ENCODE measurements around the gene BMP5. TPM values are rescaled to one million over a fixed set of nuclear protein-coding genes. Genes with fewer than 3 reads are reported as not detected.

BMP5 gene
- total and polyA plus RNA-seq, 2 donors (not counting 3 experiments of a cell fraction or from before 2014, with no cell fraction given) = not detected

- Histone ChIP-seq H4K20me1 (replicated peaks; ENCODE audit: control insufficient read depth, extremely low read depth, insufficient read depth, low read length) (no peaks in the 10 kb centered on the region), H3K4me3 (replicated peaks in 1 of 3; ENCODE audit: insufficient read depth in 1 of 3, low read depth in 1 of 3, low read length in 3 of 3) (no peak overlapping the region), H3K9ac (replicated peaks; ENCODE audit: extremely low read depth, insufficient read depth, low read length) (no peak overlapping the region), H3K79me2 (ENCODE audit: control insufficient read depth, insufficient read depth, low read length) (no peaks in the 10 kb centered on the region), H3K9me3 (replicated peaks; ENCODE audit: control insufficient read depth, insufficient read depth, low read length) (no peaks in the 10 kb centered on the region), H2AFZ (ENCODE audit: low read depth, low read length) (no peak overlapping the region), H3K27me3 (ENCODE audit: control insufficient read depth in 2 of 2, insufficient read depth in 2 of 2, low read length in 2 of 2) (no peaks in the 10 kb centered on the region), H3K4me2 (ENCODE audit: insufficient read depth, low read length) (no peak overlapping the region), H3K27ac (ENCODE audit: insufficient read depth, low read depth, low read length) (no peak overlapping the region), H3K36me3 (ENCODE audit: control insufficient read depth in 2 of 2, extremely low read depth in 1 of 2, insufficient read depth in 2 of 2, low read length in 2 of 2) (no peaks in the 10 kb centered on the region), H3K4me1 (ENCODE audit: control insufficient read depth, extremely low read depth, insufficient read depth, low read length) (no peaks in the 10 kb centered on the region), H3K9me1 (replicated peaks; ENCODE audit: control insufficient read depth, extremely low read depth, insufficient read depth, low read length) (no peaks in the 10 kb centered on the region)
- ChIA-PET CTCF (no interaction called here), POLR2A (no interaction called here)
- no TSS peak for BruUV-seq (replicated peaks)
- TF ChIP-seq POLR2AphosphoS5 (IDR thresholded peaks at IDR 0.05; ENCODE audit: insufficient read depth, low read depth, low read length) = no peak
- dilution Hi-C loops (cut with MboI; ENCODE audit: extremely low pct_ligation_motif_present, low sequenced_read_pairs) (no loop called here), intact Hi-C loops (cut with micrococcal nuclease) (no loop called here)
- no peak for DNase-seq (ENCODE audit: low read depth, low spot score)
- no peak for FAIRE-seq
These were observed 38.9 kb downstream of the BMP5 start for GRCh38 chr6:55836481-55836880.

DNA sequence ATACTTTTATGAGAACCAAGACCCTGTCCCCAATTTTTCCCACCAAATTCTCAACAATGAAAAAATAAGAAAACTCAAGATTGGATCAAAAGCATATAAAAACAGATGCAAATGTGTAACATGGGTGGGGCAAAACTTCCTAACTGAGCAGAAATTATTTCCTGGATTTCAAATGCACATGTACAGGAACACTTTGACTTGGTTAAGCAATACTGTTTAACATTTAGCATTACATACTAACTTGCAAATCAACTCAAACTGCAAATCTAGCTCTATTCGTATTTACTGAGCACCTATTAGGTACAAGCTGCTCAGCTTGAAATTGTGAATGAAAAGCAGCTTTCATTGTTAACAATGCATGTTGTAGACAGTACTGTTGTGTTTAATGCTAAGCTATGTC is 40.2 kb downstream of the BMP5 start:
- Histone ChIP-seq H3K4me1 (ENCODE audit: control insufficient read depth, extremely low read depth, insufficient read depth, low read length) (no peaks in the 10 kb centered on the region), H3K79me2 (ENCODE audit: control insufficient read depth, insufficient read depth, low read length) (no peaks in the 10 kb centered on the region), H3K4me2 (ENCODE audit: insufficient read depth, low read length) (no peak overlapping the region), H3K36me3 (ENCODE audit: control insufficient read depth in 2 of 2, extremely low read depth in 1 of 2, insufficient read depth in 2 of 2, low read length in 2 of 2) (no peaks in the 10 kb centered on the region), H3K9ac (replicated peaks; ENCODE audit: extremely low read depth, insufficient read depth, low read length) (no peak overlapping the region), H3K27me3 (ENCODE audit: control insufficient read depth in 2 of 2, insufficient read depth in 2 of 2, low read length in 2 of 2) (no peaks in the 10 kb centered on the region), H3K9me3 (replicated peaks; ENCODE audit: control insufficient read depth, insufficient read depth, low read length) (no peaks in the 10 kb centered on the region), H3K9me1 (replicated peaks; ENCODE audit: control insufficient read depth, extremely low read depth, insufficient read depth, low read length) (no peaks in the 10 kb centered on the region), H2AFZ (ENCODE audit: low read depth, low read length) (no peak overlapping the region), H3K27ac (ENCODE audit: insufficient read depth, low read depth, low read length) (no peak overlapping the region), H3K4me3 (replicated peaks in 1 of 3; ENCODE audit: insufficient read depth in 1 of 3, low read depth in 1 of 3, low read length in 3 of 3) (no peak overlapping the region), H4K20me1 (replicated peaks; ENCODE audit: control insufficient read depth, extremely low read depth, insufficient read depth, low read length) (no peaks in the 10 kb centered on the region)
- DNase-seq (ENCODE audit: low read depth, low spot score) (no peak), FAIRE-seq (no peak)
- CTCF ChIA-PET = interaction anchor here (0.7 to 0.8 kb wide), 3 partner anchors 9 to 559 kb away, joined by 3 read pairs; no protein-coding TSS in a partner anchor
- BruUV-seq (replicated peaks) = no TSS peak
- intact Hi-C loops (cut with micrococcal nuclease) (no loop called here), dilution Hi-C loops (cut with MboI; ENCODE audit: extremely low pct_ligation_motif_present, low sequenced_read_pairs) (no loop called here)
- POLR2A ChIA-PET = no interaction called here
- TF ChIP-seq FOS (IDR thresholded peaks at IDR 0.05; ENCODE audit: borderline replicate concordance, insufficient read depth, low read length) (no peak), MAX (IDR thresholded peaks at IDR 0.05; ENCODE audit: insufficient read depth, insufficient read length) (no peak), JUN (IDR thresholded peaks at IDR 0.05; ENCODE audit: borderline replicate concordance, insufficient read depth, insufficient read length, low read depth) (no peak), EZH2 (IDR thresholded peaks at IDR 0.05; ENCODE audit: borderline replicate concordance, low read depth, low read length, severe bottlenecking) (no peak), GATA2 (IDR thresholded peaks at IDR 0.05; ENCODE audit: insufficient read depth, insufficient read length, low read depth, low read length) (no peak), POLR2AphosphoS5 (IDR thresholded peaks at IDR 0.05; ENCODE audit: insufficient read depth, low read depth, low read length) (no peak), CTCF (IDR thresholded peaks at IDR 0.05; ENCODE audit: extremely low read depth in 1 of 2, insufficient read depth in 1 of 2, low read depth in 1 of 2, low read length in 2 of 2) (no peak), MYC (IDR thresholded peaks at IDR 0.05; ENCODE audit: low read depth, low read length) (no peak), POLR2A (IDR thresholded peaks at IDR 0.05; ENCODE audit: low read depth, low read length) (no peak)

Measured in endothelial cell of umbilical vein (primary cell).